MM.1S (cell line): ENCODE measurements around the gene ZNF888.

Experiments used
- DNase-seq: peaks from one replicate; pipeline ENCODE4 v3.0.0-alpha.2; 2015
- H2AFZ ChIP-seq: fragments of 300-600 bp; sonication (generic); 2 replicates; pipeline ENCODE4 v1.6.0; 2016; ENCODE audit warnings: antibody characterized with exemption, low read length
- H3F3A ChIP-seq: fragments of 300-600 bp; sonication (generic); 2 replicates; pipeline ENCODE4 v1.6.1; 2016; ENCODE audit warnings: mild to moderate bottlenecking, antibody characterized with exemption, low read length, moderate library complexity, mixed read lengths; ENCODE audit not compliant: insufficient read depth
- H3K27ac ChIP-seq: fragments of 300-600 bp; sonication (generic); 2 replicates; pipeline ENCODE4 v1.5.1; 2016; ENCODE audit warnings: mild to moderate bottlenecking, low read length
- H3K27me3 ChIP-seq: fragments of 300-600 bp; sonication (generic); replicated peaks from 2 replicates; pipeline ENCODE4 v1.6.0; 2016; ENCODE audit warnings: low read length; ENCODE audit not compliant: insufficient read depth
- H3K36me3 ChIP-seq: fragments of 300-600 bp; sonication (generic); replicated peaks from 2 replicates; pipeline ENCODE4 v1.6.1; 2016; ENCODE audit warnings: mild to moderate bottlenecking, low read length, mixed read lengths; ENCODE audit not compliant: insufficient read depth
- H3K4me1 ChIP-seq: fragments of 300-600 bp; sonication (generic); 2 replicates; pipeline ENCODE4 v1.6.1; 2016; ENCODE audit warnings: low read length, mixed read lengths
- H3K4me2 ChIP-seq: fragments of 300-600 bp; sonication (generic); 2 replicates; pipeline ENCODE4 v1.6.0; 2016; ENCODE audit warnings: low read depth, low read length
- H3K4me3 ChIP-seq: fragments of 300-600 bp; sonication (generic); 2 replicates; pipeline ENCODE4 v1.5.1; 2016; ENCODE audit warnings: low read length, mixed read lengths
- H3K79me2 ChIP-seq: fragments of 300-600 bp; sonication (generic); 2 replicates; pipeline ENCODE4 v1.6.1; 2016; ENCODE audit warnings: mixed run types, low read length, mixed read lengths
- H3K9ac ChIP-seq: fragments of 300-600 bp; sonication (generic); 2 replicates; pipeline ENCODE4 v1.6.1; 2016; ENCODE audit warnings: low read length, mixed read lengths
- H3K9me2 ChIP-seq: fragments of 300-600 bp; sonication (generic); replicated peaks from 2 replicates; pipeline ENCODE4 v1.6.1; 2016; ENCODE audit warnings: mild to moderate bottlenecking, low read length, mixed read lengths; ENCODE audit not compliant: insufficient read depth
- H3K9me3 ChIP-seq: fragments of 300-600 bp; sonication (generic); replicated peaks from 2 replicates; pipeline ENCODE4 v1.6.1; 2016; ENCODE audit warnings: mild to moderate bottlenecking, low read length, mixed read lengths; ENCODE audit not compliant: insufficient read depth
- H4K20me1 ChIP-seq: fragments of 300-600 bp; sonication (generic); 2 replicates; pipeline ENCODE4 v1.6.1; 2016; ENCODE audit warnings: mild to moderate bottlenecking, low read length, moderate library complexity, mixed read lengths; ENCODE audit not compliant: insufficient read depth
- CTCF ChIP-seq: fragments of 300-600 bp; sonication (generic); IDR thresholded peaks from 2 replicates; pipeline ENCODE4 v1.5.1; 2016; ENCODE audit warnings: antibody characterized with exemption, low read length, mixed read lengths
- EZH2 ChIP-seq: fragments of 300-600 bp; sonication (generic); optimal IDR thresholded peaks from 2 replicates; pipeline ENCODE3; 2017; ENCODE audit warnings: low read depth, mild to moderate bottlenecking, antibody characterized with exemption, low read length, mixed read lengths
- EZH2phosphoT487 ChIP-seq: fragments of 300-600 bp; sonication (generic); IDR thresholded peaks from 2 replicates; pipeline ENCODE4 v1.6.1; 2018; ENCODE audit warnings: antibody characterized with exemption, low read length

Gene ZNF888

DNA sequence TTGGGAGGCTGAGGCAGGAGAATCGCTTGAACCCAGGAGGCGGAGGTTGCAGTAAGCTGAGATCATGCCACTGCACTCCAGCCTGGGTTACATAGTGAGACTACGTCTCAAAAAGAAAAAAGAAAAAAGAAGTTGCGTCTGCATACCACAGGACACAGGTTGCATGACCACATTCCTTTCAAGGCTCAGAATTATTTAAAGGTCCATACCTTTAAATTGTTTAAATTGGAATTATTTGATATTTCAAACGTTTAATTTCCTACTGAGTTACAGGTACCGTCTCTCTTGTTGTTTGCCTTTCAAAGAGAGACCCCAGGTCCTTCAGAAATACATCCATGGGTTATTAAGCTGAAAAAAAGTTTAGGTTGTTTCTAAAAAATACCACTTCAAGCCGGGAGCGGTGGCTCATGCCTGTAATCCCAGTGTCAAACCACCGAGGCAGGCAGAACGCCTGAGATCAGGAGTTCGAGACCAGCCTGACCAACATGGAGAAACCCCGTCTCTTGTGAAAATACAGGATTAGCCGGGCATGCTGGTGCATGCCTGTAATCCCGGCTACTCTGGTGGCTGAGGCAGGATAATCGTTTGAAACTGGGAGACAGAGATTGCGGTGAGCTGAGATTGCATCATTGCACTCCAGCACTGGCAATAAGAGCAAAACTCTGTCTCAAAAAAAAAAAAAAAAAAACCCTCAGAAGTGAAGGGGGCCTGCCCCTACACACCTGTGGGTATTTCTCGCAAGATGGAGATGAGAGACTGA is 20.8 kb upstream of the ZNF888 start:
- Histone ChIP-seq H3F3A (no peaks in the 10 kb centered on the region), H3K4me1 (no peaks in the 10 kb centered on the region), H3K27me3 (no peaks in the 10 kb centered on the region), H4K20me1 (no peaks in the 10 kb centered on the region), H3K4me3 (no peak overlapping the region), H3K79me2 (no peaks in the 10 kb centered on the region), H3K9me2 (no peaks in the 10 kb centered on the region), H3K36me3 (no peaks in the 10 kb centered on the region), H2AFZ (no peak overlapping the region), H3K9me3 (no peaks in the 10 kb centered on the region), H3K9ac (no peak overlapping the region), H3K4me2 (no peak overlapping the region), H3K27ac (no peak overlapping the region)
- DNase-seq, result no peak
- no peak for TF ChIP-seq EZH2phosphoT487
- TF ChIP-seq CTCF, result no peak
- no peak for TF ChIP-seq EZH2

- no peaks in the 10 kb centered on the region for H3K9me2 ChIP-seq
- H3K36me3 ChIP-seq, result no peaks in the 10 kb centered on the region
- H3F3A ChIP-seq, result no peaks in the 10 kb centered on the region
- H3K79me2 ChIP-seq, result no peaks in the 10 kb centered on the region
- no peak overlapping the region for H3K27ac ChIP-seq
- H3K4me1 ChIP-seq, result no peaks in the 10 kb centered on the region
- no peak for DNase-seq
- peak overlapping the region; percentile 86; the same call in 1 of the 2 replicates for H3K4me2 ChIP-seq
- H3K9ac ChIP-seq, result no peak overlapping the region
- H4K20me1 ChIP-seq, result no peaks in the 10 kb centered on the region
- peak overlapping the region; percentile 60; the same call in 1 of the 2 replicates for H3K4me3 ChIP-seq
- peak overlapping the region; percentile 76 for H2AFZ ChIP-seq
- H3K27me3 ChIP-seq, result no peaks in the 10 kb centered on the region
- no peak for TF ChIP-seq EZH2
- TF ChIP-seq EZH2phosphoT487, result no peak
- no peak for TF ChIP-seq CTCF
- no peaks in the 10 kb centered on the region for H3K9me3 ChIP-seq
Measured at GRCh38 chr19:52943134-52943883, 20.1 kb upstream of the ZNF888 start.

DNA sequence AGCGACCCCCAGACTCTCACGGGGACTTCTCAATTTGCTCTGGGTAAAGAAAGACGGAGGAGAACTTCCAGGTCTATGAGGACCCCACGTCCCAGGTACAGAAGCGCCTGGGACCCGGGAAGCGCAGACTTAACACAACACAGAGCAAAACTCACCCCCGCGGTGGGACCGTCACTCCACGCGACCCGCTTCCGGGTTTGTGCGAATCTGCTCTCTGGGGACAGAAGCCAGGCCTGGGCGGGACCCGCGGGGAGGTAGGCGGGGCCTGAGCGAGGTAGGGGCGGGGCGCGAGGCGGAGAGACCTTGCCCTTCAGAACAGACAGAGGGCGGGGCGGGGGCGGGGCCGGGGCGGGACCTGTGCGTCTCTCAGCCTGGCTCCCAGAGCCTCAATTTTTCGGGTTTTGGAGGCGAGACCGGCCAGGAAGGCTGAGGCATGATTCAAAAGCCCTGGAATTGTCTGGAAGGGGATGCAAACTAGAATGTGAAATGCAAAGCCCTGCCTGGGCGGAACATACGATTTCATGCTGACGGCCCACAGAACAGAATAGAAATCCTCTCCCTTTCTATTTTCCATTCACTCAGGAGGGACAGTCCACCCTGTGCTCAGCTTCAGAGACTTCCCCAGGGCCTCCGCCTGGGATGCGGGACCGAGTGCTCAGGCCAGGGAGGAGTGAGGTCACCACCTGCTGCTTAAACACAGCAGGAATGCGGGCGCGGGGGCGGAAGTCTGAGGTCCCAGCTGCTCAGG is 19.3 kb upstream of the ZNF888 start:
- Histone ChIP-seq H3K9me2 (no peaks in the 10 kb centered on the region), H2AFZ (peak overlapping the region; percentile 86), H3K4me2 (peak overlapping the region; percentile 86; the same call in 1 of the 2 replicates), H3K36me3 (no peaks in the 10 kb centered on the region), H3K27ac (no peak overlapping the region), H3K27me3 (no peaks in the 10 kb centered on the region), H3K4me1 (no peaks in the 10 kb centered on the region), H3K79me2 (no peaks in the 10 kb centered on the region), H3K9me3 (no peaks in the 10 kb centered on the region), H3K4me3 (peak overlapping the region; percentile 69), H4K20me1 (no peaks in the 10 kb centered on the region), H3K9ac (peak overlapping the region; percentile 64), H3F3A (no peaks in the 10 kb centered on the region)
- DNase-seq, result peak; percentile 74
- TF ChIP-seq EZH2, result no peak
- no peak for TF ChIP-seq EZH2phosphoT487
- no peak for TF ChIP-seq CTCF
